ENCODE measurements around the gene RERE.

RERE gene

DNA sequence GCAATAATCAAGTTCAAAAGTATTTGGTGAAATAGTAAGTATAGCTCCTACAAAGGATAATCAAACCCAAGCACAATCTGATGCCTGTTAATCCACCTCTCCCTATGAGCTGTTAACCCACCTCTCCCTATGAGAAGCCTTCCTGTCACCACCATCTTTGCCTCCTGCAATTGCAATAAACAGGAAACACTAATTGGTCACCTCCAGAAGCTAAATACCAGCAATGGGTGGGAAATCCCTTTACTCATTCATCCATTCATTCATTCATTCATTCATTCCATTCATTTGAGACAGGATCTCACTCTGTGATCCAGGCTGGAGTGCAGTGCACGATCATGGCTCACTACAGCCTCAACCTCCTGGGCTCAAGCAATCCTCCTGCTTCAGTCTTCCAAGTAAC is 132.8 kb downstream of the RERE start:
- no peak for DNase-seq

DNA sequence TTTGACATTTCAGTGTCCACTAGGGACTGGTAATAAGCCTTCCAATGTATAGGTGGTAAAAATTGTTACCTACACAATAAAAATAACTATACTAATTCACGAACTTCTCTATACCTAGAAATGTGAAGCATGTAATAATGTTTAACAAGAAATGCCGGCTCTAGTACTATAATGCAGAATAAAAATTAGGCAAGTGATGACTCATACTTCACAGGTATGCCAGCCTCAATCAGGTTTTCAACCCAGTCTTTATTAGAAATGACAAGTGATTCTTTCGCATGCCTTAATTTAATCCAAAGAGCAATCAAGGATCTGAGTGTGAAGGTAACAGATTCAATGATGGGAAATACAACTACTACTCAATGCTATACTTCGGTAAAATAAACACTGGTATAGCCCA is 134.9 kb downstream of the RERE start:
- no peak for DNase-seq

DNA sequence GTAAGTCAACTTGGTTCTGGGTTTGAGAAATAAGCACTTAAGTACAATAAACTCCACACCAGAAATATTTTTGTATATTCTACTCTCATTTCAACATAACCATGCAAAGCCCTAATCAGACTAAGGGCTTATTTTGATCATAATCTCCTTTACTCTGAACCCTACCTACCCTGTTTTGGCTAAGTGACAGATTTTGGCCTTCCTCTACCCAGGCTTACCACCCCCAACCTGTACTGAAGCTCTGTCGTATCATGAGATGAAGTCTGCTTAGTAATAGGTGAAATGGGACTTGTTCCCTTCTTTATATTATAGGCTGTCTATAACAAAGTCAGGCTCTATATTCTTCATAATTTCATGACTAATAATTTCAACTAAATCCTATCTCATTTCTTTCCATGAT is 135.5 kb downstream of the RERE start:
- DNase-seq, result no peak

DNA sequence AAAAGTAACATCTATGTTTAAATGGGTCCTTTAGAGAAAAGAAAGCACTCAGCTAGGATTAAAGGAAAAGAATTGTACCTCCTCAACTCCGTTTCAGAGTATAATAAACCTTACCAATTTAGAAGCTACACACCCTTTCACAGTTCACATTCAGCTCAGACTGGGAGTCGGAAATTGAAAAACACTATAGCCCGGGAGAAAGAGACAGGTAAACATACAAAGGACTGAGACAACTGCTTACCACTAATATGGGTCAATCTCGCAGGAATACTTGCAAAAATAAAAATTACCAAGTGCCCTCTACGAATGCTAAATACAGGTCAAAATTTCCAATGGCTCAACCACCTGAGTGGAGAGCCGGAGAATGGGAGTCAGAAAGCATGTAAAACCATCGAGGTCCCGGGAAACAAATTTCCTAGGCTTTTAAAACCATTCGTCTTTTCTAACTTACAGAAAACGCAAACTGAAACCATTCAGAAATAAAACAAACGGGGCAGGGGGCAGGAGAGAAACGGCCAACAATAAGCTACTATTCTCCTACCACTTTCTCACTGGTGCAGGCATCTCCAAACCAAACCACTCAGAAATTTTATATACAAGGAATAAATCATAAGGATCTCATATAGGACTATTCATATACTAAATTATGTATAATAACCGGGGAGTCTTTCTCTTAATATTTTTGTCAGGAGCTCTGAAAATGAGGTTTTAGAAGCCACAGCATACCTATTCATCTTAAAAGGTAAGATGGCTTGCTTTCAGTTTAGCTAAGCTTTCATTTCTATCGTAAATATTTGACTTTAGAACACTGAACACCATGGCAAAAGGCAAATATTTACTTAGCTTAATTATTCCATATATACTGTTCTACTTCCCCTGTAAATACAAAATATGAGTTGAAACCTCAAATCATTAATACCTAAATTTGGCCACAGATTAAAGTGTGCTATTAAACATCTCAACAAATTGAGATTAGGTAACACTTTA is 136.5 kb downstream of the RERE start:
- DNase-seq, result no peak

DNA sequence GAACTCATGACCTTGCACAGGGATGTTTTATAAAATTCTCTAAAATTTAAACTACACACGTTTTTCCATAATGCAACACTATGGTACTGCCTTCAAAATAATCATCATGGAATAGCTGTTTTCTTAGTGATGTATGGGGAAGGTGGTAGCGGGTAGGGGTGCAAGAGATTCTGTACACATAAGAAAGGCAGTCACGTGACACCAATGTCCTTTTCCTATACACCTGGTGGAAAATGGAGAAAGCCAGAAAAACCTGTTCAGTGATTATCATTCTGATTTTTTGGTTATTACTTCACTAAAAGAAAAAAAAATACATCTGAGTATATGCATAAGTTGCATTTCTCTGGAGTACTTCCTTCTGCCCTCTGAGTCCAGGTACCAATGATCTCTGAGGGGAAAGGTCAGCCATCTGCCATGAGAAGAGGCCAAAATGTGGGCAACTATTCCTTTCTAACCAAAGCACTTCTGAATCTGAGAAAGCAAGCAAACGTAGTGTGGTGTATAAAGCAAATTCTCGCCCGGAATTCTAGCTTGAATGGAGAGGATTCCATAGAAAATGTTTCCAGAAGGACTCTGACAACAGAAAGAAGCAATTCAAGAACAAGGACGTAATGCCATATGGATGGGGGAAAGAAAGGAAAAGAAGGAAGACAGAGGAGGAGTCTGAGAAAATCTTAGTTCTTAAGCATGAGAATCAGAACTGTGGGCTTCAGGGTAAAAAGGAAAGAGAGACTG is 137.3 kb downstream of the RERE start:
- DNase-seq, result no peak

DNA sequence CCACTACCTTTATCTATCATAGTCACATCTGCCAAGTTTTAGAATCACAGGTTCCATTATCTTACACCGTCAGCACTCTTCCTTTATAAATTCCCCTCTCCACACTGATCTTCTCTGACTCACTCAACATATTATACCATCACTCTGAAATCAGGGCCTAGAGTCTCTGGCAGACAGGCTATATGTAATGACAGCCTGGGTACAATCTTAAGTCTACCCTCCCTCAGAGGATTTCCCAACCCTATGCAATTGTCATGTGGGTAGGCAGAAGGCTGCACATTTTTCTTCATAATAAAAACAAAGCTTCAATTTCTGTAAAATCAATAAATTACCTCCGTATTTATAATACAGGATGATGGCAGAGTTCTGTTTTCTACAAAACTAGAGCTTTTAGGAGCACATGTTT is 138.0 kb downstream of the RERE start:
- DNase-seq, result no peak

DNA sequence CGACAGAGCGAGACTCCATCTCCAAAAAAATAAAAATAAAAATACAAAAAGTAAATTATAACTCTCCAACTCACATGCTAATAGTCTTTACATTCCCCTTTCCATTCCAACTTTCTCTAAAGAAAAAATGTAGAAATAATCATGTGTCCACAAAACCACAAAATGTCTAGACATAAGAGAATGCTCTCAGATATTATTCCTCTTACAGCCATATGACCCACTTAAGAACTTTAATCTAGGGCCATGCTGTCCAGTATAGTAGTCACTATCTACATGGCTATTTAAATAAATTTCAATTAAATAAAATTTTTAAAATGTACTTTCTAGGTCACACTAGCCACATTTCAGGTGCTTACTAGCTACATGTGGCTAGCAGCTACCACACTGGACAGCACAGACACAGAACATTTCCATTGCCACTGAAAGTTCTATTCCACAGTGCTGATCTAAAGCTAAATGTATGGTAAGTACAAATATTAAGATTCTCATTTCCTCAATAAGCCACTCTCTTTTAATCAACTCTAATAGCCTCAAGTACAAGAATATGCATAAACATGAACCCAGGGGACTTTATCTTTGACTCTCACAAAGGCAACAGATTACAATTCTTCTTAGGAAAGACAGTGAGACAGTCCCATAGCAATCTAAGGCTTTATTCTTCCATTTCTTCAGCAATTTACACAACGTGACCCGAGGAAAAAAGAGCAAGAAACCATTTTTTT is 138.6 kb downstream of the RERE start:
- DNase-seq, result no peak

DNA sequence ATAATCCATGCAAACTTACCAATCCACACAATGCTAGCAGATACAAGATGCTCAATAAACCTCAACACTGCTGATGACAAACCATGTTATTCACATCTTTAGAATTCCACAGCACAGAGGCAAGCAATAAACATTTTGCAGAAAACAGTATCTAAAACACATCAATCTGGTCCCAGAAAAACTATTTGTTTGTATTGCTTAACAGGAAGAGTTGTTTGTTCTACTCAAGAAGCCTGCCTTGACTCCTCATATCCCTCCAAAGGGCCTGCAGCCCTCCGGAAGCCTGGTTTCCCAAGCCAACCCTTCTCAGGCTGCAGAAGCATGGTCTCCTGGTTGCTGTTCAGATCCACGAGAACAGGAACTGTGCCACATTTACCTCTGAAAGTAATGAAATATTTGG is 139.7 kb downstream of the RERE start:
- DNase-seq, result no peak

DNA sequence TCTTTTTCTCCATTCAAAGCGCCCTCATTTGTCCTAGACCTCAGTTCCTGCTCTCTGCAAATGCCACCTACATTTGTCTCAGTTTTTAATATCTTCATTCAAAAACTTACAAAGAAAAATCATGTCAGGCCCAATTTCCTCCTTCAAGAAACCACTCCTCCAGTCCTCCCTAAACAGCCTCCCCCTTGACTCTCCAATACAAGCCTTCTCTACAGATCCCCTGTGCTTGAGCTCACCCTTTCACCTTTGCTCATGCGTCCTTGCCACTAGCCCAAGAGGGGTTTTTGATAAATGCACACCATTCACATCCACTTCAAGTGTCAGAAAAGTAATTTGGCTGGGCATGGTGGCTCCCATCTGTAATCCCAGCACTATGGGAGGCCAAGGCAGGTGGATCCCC is 140.6 kb downstream of the RERE start:
- no peak for DNase-seq

DNA sequence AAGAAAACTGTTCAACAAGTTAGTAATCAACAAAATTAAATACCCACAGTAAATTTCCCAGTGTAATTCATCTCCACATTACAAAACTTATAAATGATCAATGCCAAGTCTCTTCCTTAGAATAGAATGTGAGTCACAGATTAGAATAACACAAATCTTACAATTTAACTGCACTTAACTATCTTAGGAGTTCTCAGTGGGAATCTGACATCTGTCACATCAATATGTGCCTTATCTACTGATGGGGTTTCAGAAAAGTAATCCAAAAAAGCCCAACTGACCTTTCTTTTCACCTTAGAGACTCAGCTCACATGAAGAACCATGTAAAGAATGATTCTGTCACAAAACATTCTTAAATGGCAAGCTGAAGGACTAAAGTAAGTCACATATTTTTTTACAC is 141.4 kb downstream of the RERE start:
- DNase-seq, result no peak

DNA sequence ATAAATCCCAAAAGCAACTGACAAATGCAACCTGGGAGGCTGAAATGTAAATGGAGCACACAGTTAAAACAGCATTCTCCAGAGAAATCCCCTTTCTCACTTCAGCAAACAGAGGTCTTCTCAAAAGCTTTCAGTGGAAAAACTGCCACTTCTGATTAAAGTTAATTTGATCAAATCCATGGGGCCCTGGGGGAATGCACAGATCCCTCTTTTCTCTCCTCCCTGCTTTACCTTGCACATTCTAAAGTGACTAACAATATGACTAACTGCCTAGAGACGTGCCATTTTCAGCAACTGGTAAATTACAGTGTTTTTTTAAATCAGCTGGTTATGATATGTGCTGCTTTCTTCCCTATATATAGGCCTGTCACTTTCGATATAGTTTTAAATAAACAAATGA is 142.5 kb downstream of the RERE start:
- DNase-seq, result no peak

DNA sequence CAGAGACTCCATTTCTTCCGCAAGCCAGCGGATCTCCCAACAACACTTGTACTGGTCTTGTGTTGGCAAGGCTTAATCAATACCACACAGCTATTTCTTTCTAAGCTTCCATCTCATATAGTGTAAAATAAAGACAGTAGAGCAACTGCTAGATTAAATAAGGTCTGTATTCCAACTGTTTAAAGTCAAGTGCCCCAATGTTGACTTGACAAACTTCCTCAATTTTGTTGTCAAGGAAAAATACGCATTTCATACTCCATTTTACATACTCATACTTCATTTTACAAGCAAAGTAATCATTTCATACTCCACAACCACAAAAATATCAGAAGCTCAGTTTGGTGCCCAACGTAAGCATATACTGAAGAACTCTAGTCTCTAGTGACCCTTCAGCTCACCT is 143.0 kb downstream of the RERE start:
- no peak for DNase-seq

DNA sequence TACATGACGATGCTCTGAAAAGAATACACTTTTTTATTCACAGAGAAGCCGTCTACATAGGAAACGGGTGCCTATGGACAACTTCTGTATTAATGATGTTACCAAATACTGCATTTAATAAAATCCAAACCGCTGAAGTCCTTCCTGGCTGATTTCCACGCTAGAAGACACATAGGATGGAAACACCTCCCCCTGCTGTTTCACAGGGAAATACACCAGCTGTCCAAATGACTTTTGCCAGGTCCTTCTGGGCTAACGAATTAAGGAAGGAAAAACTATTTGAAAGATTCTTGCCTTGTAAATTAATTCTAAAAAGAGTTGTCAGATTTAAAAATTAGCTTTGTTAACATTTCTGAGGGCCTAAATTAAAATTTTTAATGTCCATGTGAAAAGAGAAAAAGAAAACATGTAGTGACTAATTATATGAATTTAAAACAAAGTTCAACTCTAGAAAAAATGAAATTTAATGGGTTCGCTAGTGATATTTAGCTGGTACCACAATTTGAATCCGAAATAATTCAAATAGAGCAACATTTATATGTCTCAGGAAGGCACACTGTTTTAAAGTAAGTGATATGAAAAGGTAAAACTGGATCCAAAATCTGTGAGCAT is 146.0 kb downstream of the RERE start:
- DNase-seq, result no peak

DNA sequence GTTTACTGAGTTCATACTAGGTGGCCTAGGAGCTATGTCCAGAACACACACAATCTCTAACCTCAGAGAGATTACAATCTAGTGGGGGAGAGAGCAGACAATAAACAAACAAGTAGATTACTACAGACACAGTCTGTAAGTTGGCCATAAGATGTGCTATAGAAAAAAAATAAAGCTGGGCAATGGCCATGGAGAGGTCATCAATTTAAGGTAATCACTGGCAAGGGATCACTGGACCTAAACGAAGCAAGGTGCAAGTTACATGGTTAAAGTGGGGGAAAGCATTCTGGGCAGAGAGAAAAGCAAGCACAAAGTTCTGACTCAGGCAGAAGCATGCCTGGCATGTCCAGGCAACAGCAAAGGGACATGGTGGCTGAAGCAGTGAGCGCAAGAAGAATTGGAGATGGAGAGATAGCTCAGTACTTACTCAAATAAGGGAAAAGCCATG is 147.0 kb downstream of the RERE start:
- DNase-seq, result no peak

DNA sequence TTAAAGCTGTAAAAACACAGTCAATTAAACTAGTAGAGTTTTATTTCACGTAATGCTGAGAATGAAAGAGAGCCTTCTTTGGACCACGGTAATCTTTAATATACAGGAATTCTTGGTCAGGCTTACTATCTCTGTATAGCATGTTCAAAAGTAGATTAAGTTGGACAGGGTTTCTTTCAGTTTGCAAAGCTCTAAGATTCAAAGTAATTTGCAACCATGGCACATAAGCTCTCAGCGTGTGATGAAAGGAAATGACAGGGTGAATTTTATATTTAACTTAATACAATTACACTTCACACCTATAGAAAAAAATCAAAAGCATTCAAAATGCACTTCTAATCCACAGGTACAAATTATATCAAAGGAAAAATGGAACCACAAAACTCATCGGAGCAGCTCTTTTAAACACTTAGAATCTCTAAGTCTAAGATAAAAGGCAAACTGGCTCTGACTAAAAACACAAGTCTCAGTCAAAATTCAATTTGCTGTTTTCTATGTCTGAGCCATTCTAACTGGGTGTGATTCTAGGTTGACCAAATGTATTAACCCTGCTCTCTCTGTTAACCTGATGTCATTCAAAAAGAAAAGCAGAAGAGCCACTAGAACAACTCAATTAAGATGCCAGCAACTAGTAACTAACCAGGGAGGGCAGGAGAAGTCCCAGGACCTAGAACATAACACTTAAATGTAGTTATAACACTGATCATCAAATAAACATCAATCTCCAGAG is 147.7 kb downstream of the RERE start:
- no peak for DNase-seq

DNA sequence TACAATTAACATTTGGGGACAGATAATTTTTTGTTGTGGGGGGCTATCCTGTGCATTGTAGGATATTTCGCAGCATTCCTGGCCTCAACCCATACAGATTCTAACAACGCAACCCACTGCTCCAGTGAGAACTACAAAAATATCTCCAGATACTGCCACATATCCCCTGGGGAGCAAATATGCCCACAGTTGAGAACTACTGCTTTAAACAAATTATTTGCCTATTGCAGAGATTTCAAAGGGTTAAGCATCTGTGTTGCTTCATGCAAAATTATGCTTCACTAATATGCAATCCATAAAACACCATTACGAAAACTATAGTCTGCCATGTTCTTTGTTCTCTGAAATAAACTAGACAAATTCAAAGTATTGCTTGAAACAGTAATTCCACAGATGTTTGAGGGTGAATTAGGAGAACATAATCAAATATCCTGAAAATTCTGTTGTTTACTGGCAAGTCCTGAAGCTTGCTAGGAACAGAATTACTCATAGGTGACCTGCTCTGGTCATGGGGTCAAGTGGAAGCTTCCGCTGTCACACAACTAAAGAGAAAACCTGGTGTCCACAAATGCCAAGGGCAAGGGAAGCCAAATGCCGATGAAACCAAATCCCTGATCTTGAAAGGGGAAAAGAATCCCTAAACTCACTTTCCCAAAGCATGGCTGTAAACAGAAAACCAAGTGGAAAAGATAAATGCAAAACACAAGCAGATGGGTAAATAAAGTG is 149.4 kb downstream of the RERE start:
- no peak for DNase-seq

DNA sequence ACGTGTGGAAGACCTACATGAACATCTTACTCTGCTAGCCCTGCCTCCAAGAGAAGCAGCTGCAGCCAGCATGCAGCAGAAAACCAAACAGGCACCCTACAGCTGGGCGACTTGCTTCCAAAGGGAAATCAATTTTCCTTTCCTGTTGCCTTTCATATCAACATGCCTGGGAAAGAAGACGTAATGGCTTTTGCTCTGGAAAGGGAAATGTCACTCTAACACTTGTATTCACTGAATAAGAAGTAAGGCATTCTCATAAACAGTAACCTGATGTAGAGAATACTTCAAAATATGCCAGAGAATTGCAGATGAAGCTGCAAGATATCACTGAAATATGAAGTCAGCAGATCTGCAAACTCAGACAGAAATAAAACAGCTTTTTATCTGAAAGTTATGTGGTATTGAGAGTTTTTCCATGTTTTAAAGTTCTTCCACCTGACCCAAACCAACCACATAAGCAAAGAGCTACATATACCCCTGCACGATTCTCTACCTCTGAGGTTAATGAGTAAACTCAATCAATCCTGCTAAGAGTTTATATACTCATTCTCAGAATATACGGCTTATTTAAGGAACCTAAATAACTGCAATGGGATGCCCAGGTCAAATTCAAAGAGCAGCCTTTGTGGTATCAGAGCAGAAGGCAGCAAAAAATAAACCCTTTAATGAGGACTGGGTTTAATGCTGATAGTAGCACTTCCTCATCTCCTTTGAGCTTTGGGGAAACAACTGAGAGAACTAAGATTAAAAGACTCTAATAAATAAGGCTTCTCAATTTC is 150.9 kb downstream of the RERE start:
- no peak for DNase-seq

DNA sequence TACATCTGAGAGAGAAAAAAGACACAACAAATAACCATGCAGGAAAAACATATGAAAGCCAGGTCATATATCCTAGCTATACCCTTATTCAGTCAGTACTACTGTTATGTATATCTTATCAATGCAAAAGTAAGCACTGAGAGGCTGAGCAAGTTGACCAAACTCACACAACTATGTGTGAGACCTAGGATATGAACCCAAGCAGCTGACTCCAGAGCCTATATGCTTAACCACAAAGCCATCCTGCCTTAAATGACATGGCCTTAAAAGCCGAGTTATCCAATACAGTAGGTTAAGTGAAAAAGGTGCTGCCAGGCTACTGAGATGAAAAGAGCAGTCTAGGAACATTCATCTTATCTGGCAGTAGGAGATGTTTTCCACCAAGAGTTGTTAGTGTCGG is 151.6 kb downstream of the RERE start:
- no peak for DNase-seq

DNA sequence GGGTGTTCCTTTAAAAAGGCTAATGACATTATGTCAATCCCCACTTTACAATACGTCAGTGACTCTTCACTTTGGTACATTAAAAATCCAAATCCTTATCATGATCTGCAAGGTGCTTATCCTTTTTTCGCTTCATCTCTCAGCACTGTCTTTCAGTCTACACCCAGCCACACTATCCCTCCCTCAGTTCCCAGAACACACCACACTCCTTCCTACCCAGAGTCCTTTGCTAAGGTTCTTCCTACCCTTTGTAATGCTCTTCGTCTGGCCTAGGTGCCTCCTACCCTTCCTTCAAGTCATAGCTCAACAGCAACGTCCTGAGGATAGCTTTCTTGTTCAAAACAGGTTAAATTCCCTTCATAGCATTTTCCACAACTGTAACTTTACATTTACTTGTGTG is 152.6 kb downstream of the RERE start:
- DNase-seq, result no peak

DNA sequence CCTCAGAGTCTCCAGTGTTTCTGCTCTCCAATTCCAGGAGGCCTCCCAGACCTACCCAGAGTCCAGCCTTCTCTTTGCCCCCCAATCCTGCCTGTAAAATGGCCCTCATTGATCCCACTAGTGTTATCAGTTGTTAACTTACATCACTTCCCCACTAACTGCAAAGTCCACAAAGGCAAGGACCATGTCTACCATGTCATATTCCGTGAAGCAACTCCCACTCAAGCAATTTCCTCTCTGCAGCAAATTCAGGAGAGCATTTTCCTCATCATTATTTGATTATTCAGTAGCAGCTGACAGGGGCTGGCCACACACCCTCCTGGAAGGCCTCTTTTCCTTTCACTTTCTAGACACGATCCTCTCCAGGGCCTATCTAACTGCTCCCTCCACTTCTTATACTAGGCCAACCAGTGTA is 153.5 kb downstream of the RERE start:
- DNase-seq, result no peak

Measured in activated naive CD4-positive, alpha-beta T cell treated with anti-CD3 and anti-CD28 coated beads, Interleukin-2, amount 50 U/mL, for 16 hours (primary cell).